ENCODE data around the gene RUFY3.

DNA sequence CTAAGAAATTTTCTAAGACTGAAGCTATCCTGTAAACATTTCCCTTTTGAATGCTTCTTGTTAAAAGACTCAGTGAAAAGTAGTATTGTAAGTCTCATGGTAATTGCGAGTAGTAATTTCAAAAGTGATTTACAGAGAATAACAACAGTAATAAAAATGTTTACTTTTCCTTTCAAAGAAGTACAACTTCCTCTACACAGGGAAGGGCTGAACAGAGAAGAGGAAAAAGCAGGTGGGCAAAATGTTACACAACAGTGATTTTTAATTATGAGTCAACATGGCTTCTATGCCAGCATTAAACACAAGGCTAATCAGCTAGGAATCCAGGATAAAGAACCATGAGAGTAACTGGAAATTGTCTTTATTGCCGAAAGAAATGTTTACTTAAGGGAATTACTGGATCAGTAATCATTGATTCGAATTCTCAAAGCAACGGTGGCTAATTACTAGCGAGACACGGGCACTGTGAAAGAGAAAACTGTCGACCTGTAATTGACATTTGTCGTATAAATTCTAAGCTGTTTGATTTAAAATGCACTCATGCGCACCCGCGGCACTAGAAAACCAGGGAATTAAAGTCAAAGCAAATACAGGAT is 18.0 kb upstream of the RUFY3 start:
- TF ChIP-seq, protein P1, sequence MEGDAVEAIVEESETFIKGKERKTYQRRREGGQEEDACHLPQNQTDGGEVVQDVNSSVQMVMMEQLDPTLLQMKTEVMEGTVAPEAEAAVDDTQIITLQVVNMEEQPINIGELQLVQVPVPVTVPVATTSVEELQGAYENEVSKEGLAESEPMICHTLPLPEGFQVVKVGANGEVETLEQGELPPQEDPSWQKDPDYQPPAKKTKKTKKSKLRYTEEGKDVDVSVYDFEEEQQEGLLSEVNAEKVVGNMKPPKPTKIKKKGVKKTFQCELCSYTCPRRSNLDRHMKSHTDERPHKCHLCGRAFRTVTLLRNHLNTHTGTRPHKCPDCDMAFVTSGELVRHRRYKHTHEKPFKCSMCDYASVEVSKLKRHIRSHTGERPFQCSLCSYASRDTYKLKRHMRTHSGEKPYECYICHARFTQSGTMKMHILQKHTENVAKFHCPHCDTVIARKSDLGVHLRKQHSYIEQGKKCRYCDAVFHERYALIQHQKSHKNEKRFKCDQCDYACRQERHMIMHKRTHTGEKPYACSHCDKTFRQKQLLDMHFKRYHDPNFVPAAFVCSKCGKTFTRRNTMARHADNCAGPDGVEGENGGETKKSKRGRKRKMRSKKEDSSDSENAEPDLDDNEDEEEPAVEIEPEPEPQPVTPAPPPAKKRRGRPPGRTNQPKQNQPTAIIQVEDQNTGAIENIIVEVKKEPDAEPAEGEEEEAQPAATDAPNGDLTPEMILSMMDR (IDR thresholded peaks at IDR 0.05): no peak
- TF ChIP-seq ZFX (IDR thresholded peaks at IDR 0.05; ENCODE audit: borderline replicate concordance): no peak
